GM21423 (cell line): ENCODE measurements around the gene TLCD3B.

Experiments
- ATAC-seq: cut with Tn5 transposase; IDR thresholded peaks from one replicate; pipeline ENCODE4 v1.9.1; 2021; ENCODE audit warnings: mild to moderate bottlenecking, moderate library complexity; ENCODE audit not compliant: unreplicated experiment

TLCD3B gene

GRCh38 chr16:30030841-30031413 is at the start of gene TLCD3B:
TLCD3B (minus strand) TSS chr16:30031271; CDS start chr16:30030527, 744 bp downstream.
- no peak for ATAC-seq

GRCh38 chr16:30079480-30079879 is 48.4 kb upstream of the TLCD3B start:
- ATAC-seq, result no peak

DNA sequence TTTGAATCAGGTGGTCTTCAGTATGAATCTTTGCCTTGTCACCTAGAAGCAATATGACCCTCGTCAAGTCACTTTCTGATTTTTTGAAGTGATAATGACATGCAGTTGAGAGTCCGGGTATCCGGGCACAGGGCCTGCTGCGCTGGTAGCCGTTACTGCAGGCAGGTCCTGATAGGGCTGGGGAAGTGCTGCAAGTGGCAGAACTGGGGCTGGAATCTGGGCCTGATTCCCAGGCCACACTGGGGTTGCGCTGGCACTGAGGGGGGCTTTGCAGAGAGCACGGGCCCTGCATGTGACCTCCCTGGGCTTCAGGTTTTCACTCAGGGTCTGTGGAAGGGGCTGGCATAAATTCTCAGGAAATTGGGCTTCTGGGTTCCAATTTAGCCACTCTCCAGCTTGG is 47.7 kb upstream of the TLCD3B start:
- ATAC-seq, result no peak

DNA sequence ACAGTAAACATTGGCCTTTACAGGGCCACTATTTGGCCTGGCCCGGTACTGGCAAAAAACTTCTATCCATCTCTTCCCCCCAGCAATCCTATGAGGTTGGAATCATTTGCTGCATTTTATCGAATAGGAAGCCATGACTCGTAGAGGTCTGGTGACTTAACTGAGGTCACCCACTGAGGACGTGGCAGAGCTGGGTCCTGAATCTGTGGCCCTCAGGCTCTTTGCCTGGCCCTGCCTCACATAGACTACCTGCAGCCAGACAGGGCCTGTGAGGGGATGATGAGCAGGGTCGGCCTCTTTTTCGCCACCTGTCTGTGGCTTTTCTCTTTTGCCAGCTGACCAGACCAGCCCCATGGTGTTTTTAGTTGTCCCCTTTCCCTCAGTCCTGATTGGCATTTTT is 46.6 kb upstream of the TLCD3B start:
- ATAC-seq, result no peak

DNA sequence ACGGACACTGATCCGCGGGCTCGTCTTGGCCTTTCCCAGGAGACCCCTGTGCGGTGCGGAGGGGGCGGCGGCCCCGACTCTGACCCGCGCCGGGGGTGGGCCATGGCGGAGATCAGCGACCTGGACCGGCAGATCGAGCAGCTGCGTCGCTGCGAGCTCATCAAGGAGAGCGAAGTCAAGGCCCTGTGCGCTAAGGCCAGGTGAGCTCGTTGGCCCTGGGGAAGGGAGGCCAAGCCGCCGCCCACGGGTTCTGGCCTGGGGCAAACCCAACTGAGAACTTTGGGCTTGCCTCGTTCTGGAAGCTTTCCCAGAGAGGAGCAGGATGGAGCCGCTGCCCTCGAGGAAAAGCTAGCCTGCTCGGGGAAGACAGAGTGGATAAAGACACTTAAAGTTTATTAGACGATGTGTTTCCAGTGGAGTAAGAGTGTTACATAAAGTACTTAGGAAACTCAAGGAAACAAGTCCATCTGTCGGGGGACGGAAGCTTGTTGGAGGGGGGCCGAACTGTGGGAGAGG is 45.3 kb upstream of the TLCD3B start:
- peak; percentile 24 for ATAC-seq

GRCh38 chr16:30075503-30076275 is 44.6 kb upstream of the TLCD3B start, which contains the start of gene PPP4C:
PPP4C (plus strand) TSS chr16:30075994; CDS start chr16:30076378, 384 bp downstream.
- ATAC-seq, result peak; percentile 82

DNA sequence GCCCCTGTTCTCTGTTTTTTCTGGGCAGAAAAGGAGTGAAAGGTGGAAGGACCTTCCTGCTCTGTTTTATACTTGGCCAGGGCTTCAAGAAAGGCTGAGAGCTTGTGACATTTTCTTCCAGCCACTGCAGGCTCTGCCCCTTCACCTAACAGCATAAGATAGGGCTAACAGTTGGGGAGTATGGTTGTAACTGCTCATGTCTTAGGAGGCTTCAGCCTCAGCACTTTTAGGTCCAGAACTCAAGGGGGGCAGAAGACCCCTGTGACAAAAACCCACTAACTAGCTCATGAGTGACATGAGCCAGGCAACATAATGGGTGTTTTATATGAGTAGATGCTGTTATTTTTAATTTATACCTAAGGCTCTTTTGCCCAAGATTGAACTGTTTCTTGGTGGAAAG is 39.4 kb upstream of the TLCD3B start:
- no peak for ATAC-seq

GRCh38 chr16:30069611-30070462 is 38.8 kb upstream of the TLCD3B start:
- no peak for ATAC-seq

DNA sequence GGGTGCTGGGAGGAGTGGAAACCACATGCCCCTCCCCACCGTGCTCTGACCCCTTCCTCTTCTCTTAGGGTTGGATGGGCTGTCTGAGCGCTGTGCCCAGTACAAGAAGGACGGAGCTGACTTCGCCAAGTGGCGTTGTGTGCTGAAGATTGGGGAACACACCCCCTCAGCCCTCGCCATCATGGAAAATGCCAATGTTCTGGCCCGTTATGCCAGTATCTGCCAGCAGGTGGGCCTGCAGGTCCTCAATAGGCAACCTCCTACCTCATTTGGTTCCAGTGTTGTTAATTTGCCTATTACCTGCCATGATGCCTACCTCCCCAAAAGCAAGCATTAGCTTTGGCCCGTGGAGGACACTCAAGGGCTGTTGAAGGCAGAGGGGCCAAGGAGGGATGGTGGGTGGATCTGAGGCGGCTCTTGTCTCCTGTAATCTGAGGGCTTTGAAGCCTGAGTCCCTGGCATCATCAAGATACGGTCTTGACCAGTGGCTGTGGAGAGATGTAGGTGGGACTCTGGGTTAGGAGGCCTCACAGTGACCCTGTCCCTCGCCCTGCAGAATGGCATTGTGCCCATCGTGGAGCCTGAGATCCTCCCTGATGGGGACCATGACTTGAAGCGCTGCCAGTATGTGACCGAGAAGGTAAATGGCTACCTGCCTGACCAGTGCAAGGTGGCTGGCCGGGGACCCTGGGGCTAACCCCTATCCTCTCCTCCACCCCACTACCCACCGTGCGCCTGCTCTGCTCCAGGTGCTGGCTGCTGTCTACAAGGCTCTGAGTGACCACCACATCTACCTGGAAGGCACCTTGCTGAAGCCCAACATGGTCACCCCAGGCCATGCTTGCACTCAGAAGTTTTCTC is 37.9 kb upstream of the TLCD3B start:
- ATAC-seq, result no peak

DNA sequence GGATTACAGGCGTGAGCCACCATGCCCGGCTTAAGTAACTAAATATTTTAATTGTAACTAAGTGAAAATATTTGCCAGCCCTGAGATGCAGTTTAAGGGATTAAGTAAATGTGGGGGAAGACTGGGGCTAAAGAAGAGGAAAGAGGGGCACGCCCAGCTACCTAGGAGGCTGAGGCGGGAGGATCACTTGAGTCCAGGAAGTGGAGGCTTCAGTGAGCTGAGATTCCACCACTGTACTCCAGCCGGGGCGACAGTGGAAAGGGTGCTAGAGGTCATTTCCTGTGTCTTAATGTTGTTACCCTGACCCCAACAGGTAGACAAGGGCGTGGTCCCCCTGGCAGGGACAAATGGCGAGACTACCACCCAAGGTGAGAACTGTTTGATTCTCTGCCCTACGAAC is 37.3 kb upstream of the TLCD3B start:
- no peak for ATAC-seq

- ATAC-seq, result no peak
Measured at GRCh38 chr16:30067584-30067916, 36.5 kb upstream of the TLCD3B start.

- no peak for ATAC-seq
Measured at GRCh38 chr16:30066761-30067583, 35.9 kb upstream of the TLCD3B start.

- ATAC-seq, result no peak
Measured at GRCh38 chr16:30065943-30066760, 35.1 kb upstream of the TLCD3B start.

GRCh38 chr16:30065102-30065942 is 34.3 kb upstream of the TLCD3B start, which contains the start of gene ALDOA:
ALDOA (plus strand) TSS chr16:30065760; CDS start chr16:30066898, 1,138 bp downstream.
- peak; percentile 77 for ATAC-seq

DNA sequence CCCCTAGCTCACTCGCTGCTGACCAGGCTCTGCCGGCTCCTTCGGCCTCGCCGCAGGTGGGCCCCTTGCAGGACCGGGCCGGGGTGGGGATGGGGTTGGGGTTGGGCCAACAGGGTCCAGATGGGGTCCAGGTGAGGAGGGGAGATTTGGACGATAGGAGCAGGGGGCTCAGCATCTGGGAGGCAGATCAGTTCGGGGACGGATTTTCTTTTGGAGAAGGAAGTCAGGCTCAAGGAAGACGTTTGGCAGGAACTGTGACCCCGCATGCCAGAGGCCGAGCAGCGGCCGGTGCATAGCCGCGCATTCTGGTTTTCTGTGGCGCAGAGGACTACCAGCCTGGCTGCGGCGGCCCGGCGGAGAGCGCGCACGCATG is 33.6 kb upstream of the TLCD3B start:
- no peak for ATAC-seq

GRCh38 chr16:30063893-30064728 is 33.0 kb upstream of the TLCD3B start:
- peak; percentile 28 for ATAC-seq

DNA sequence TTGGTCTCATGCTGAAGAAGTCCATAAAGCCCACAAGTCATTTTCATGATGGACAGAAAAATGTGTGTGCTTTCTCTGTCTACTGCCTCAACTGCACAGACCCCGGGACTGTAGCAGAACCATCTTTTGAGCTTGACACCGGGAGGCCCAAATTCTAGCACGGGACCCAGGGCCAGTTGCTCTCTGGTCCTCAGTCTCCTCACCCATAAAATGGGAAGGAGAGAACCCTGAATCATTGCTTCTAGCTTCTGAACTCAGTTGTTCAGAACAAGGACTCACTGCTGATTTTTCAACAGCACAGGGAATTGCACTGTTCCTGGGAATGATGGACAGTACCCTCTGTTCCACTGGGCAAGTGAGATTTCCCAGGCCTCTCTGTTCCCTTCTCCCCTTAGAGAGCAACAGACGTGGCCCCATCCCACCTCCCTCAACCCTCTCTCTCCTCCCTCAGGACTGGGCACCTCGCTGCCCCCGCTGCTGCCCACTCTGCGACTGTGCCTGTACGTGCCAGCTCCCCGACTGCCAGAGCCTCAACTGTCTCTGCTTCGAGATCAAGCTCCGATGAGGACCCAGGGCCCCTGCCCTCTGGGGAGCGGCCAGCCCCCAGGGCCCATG is 32.3 kb upstream of the TLCD3B start:
- no peak for ATAC-seq
